HG03571 (cell line): Measurements from ENCODE around the gene COL9A3.
"Not testable (repeated sequence)": the region's sequence is repeated elsewhere in the genome, so short reads cannot be mapped to it uniquely, and the experiment has no call there.

Experiments used
- ATAC-seq: cut with Tn5 transposase; IDR thresholded peaks from one replicate; pipeline ENCODE4 v1.9.1; 2021; ENCODE audit not compliant: unreplicated experiment

The COL9A3 gene

GRCh38 chr20:62832951-62833391 is 16.1 kb downstream of the COL9A3 start:
- ATAC-seq: no peak

- no peak for ATAC-seq
Observed at GRCh38 chr20:62834967-62835730, 18.3 kb downstream of the COL9A3 start.

- ATAC-seq: no peak
Observed at GRCh38 chr20:62835931-62836861, 19.3 kb downstream of the COL9A3 start.

- ATAC-seq: no peak
Observed at GRCh38 chr20:62836967-62837490, 20.2 kb downstream of the COL9A3 start.

GRCh38 chr20:62837790-62838127 is 20.9 kb downstream of the COL9A3 start:
- ATAC-seq: peak; percentile 16

- peak; percentile 59 for ATAC-seq
Observed at GRCh38 chr20:62838128-62838891, 21.5 kb downstream of the COL9A3 start.

GRCh38 chr20:62839261-62839660 is 22.4 kb downstream of the COL9A3 start:
- no peak for ATAC-seq

- no peak for ATAC-seq
Observed at GRCh38 chr20:62839816-62840215, 23.0 kb downstream of the COL9A3 start.

GRCh38 chr20:62840244-62841197 is 23.7 kb downstream of the COL9A3 start:
- ATAC-seq: no peak

GRCh38 chr20:62841705-62842212 is 24.9 kb downstream of the COL9A3 start:
- no peak for ATAC-seq

- no peak for ATAC-seq
Observed at GRCh38 chr20:62843656-62844055, 26.8 kb downstream of the COL9A3 start.

- no peak for ATAC-seq
Observed at GRCh38 chr20:62844182-62844581, 27.3 kb downstream of the COL9A3 start.

GRCh38 chr20:62845416-62846160 is 28.7 kb downstream of the COL9A3 start:
- no peak for ATAC-seq

- no peak for ATAC-seq
Observed at GRCh38 chr20:62846166-62846890, 29.5 kb downstream of the COL9A3 start.

GRCh38 chr20:62848917-62849316 is 32.1 kb downstream of the COL9A3 start:
- ATAC-seq: not testable (repeated sequence)

GRCh38 chr20:62849431-62849830 is 32.6 kb downstream of the COL9A3 start:
- ATAC-seq: no peak

- ATAC-seq: no peak
Observed at GRCh38 chr20:62850333-62850974, 33.6 kb downstream of the COL9A3 start.

GRCh38 chr20:62852196-62852595 is 35.3 kb downstream of the COL9A3 start:
- ATAC-seq: no peak
